Stimulated activated CD8-positive, alpha-beta memory T cell treated with anti-CD3 and anti-CD28 coated beads, Interleukin-4, amount 100 ng/mL, for 4 hours (primary cell): ENCODE measurements around the gene MSH5.

Experiments
- DNase-seq, 2 donors: peaks; one replicate each; pipeline ENCODE4 v3.0.0-alpha.2; 2020; ENCODE audit warnings: low read depth in 2 of 2, low spot score in 1 of 2

MSH5 gene

GRCh38 chr6:31752739-31753319 lies 13.0 kb downstream of the MSH5 start:
- no peak for DNase-seq

GRCh38 chr6:31758281-31758680 lies 18.5 kb downstream of the MSH5 start:
- DNase-seq = no peak

- DNase-seq = no peak
Observed at GRCh38 chr6:31760790-31761189, 21.0 kb downstream of the MSH5 start.

- no peak for DNase-seq
Observed at GRCh38 chr6:31761343-31761742, 21.5 kb downstream of the MSH5 start.

- no peak for DNase-seq
Observed at GRCh38 chr6:31762356-31762755, 22.6 kb downstream of the MSH5 start, which contains the start of gene SAPCD1. SAPCD1 (plus strand) TSS chr6:31762656; CDS start chr6:31763055, 399 bp downstream.

GRCh38 chr6:31762878-31763618 lies 23.2 kb downstream of the MSH5 start:
- DNase-seq = no peak

GRCh38 chr6:31763619-31763940 lies 23.8 kb downstream of the MSH5 start:
- DNase-seq = no peak

- no peak for DNase-seq
Observed at GRCh38 chr6:31764198-31764597, 24.4 kb downstream of the MSH5 start.

GRCh38 chr6:31765559-31765909 lies 25.7 kb downstream of the MSH5 start:
- no peak for DNase-seq

- DNase-seq = no peak
Observed at GRCh38 chr6:31765910-31766794, 26.3 kb downstream of the MSH5 start.

- no peak for DNase-seq
Observed at GRCh38 chr6:31767096-31767645, 27.4 kb downstream of the MSH5 start.

- DNase-seq = no peak
Observed at GRCh38 chr6:31768363-31769257, 28.8 kb downstream of the MSH5 start.

GRCh38 chr6:31769684-31770371 lies 30.0 kb downstream of the MSH5 start:
- DNase-seq = peak; percentile 65 to 67

GRCh38 chr6:31770860-31771259 lies 31.1 kb downstream of the MSH5 start:
- DNase-seq = no peak

- DNase-seq = peak in 1 of 2 donors; percentile 24
Observed at GRCh38 chr6:31771992-31772358, 32.2 kb downstream of the MSH5 start.

GRCh38 chr6:31775184-31775583 lies 35.4 kb downstream of the MSH5 start:
- DNase-seq = no peak

- DNase-seq = no peak
Observed at GRCh38 chr6:31775633-31776484, 36.1 kb downstream of the MSH5 start.

- DNase-seq = no peak
Observed at GRCh38 chr6:31776485-31776988, 36.7 kb downstream of the MSH5 start.
